ENCODE data around the gene ADGRV1.

- no peak for TF ChIP-seq FOXP2 (optimal IDR thresholded peaks at IDR 0.05; ENCODE audit: borderline replicate concordance, extremely low read depth, extremely low read length, insufficient read depth)
- no peak for TF ChIP-seq POLR2AphosphoS5 (IDR thresholded peaks at IDR 0.05; ENCODE audit: low read depth, low read length)
- TF ChIP-seq, protein P1, sequence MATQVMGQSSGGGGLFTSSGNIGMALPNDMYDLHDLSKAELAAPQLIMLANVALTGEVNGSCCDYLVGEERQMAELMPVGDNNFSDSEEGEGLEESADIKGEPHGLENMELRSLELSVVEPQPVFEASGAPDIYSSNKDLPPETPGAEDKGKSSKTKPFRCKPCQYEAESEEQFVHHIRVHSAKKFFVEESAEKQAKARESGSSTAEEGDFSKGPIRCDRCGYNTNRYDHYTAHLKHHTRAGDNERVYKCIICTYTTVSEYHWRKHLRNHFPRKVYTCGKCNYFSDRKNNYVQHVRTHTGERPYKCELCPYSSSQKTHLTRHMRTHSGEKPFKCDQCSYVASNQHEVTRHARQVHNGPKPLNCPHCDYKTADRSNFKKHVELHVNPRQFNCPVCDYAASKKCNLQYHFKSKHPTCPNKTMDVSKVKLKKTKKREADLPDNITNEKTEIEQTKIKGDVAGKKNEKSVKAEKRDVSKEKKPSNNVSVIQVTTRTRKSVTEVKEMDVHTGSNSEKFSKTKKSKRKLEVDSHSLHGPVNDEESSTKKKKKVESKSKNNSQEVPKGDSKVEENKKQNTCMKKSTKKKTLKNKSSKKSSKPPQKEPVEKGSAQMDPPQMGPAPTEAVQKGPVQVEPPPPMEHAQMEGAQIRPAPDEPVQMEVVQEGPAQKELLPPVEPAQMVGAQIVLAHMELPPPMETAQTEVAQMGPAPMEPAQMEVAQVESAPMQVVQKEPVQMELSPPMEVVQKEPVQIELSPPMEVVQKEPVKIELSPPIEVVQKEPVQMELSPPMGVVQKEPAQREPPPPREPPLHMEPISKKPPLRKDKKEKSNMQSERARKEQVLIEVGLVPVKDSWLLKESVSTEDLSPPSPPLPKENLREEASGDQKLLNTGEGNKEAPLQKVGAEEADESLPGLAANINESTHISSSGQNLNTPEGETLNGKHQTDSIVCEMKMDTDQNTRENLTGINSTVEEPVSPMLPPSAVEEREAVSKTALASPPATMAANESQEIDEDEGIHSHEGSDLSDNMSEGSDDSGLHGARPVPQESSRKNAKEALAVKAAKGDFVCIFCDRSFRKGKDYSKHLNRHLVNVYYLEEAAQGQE (IDR thresholded peaks at IDR 0.05; ENCODE audit: insufficient read depth in 1 of 2, low read depth in 2 of 2, low read length in 2 of 2) = no peak
- TF ChIP-seq TAF1 (IDR thresholded peaks at IDR 0.05; ENCODE audit: borderline replicate concordance, insufficient read depth, low read length) = no peak
These were observed 327.8 kb downstream of the ADGRV1 start for GRCh38 chr5:90886381-90886780.

All from PFSK-1 (cell line).